Motor neuron (in vitro differentiated cells): ENCODE measurements around the gene BMPR2. TPM values are rescaled to one million over a fixed set of nuclear protein-coding genes. Genes with fewer than 3 reads are reported as not detected.

Experiments
- ATAC-seq, 8 experiments: fragments of 200-7000 bp; cut with Tn5 transposase; replicated peaks in 6 of 8; 2 replicates each; pipeline ENCODE4 v1.8.0; 2021; ENCODE audit warnings: mild to moderate bottlenecking in 8 of 8, moderate library complexity in 8 of 8
- H3K27ac ChIP-seq, 2 donors: fragments of 250-450 bp; sonication (Bioruptor Pico); 2 replicates each; pipeline ENCODE4 v1.9.0; 2021; ENCODE audit warnings: antibody characterized with exemption in 2 of 2, mild to moderate bottlenecking in 2 of 2, moderate library complexity in 1 of 2
- H3K4me1 ChIP-seq, 2 donors: fragments of 250-450 bp; sonication (Bioruptor Pico); replicated peaks in 1 of 2; 2 replicates each; pipeline ENCODE4 v1.6.1; 2021; ENCODE audit warnings: antibody characterized with exemption in 2 of 2, mild to moderate bottlenecking in 2 of 2, moderate library complexity in 1 of 2
- H3K4me3 ChIP-seq, 5 donors: fragments of 250-450 bp; sonication (Bioruptor Pico); 2 replicates each; pipeline ENCODE4 v1.9.0; 2021; ENCODE audit warnings: antibody characterized with exemption in 5 of 5, mild to moderate bottlenecking in 5 of 5, moderate library complexity in 4 of 5
- WGBS, 10 experiments: fragments of 450-650 bp; shearing (Covaris generic); methylation state at CpG; one replicate each; pipeline ENCODE4 v1.0.0; 2022; 5-methylcytosine and 5-hydroxymethylcytosine counted together
- in situ Hi-C, 9 experiments: fragments of 400-800 bp; cut with MboI; loops; one replicate each; pipeline ENCODE4 v1.15.0; 2021; ENCODE audit warnings: low sequenced_read_pairs in 9 of 9, low pct_unique_long_range_greater_than_20kb in 2 of 9; ENCODE audit not compliant: unreplicated experiment in 9 of 9
- total RNA-seq, 8 experiments: library from RNA; unstranded; fragments of 300-600 nt; gene quantifications; 2 replicates each; pipeline versions ENCODE4 v1.2.3 to v1.2.4, GENCODE V29; 2022

BMPR2 gene
- total RNA-seq, 8 experiments from 2014 or later: 15.7 to 44.1 (median 20.3) TPM

- ATAC-seq: no peak
- in situ Hi-C loops: no loop called here
These were observed 29.7 kb downstream of the BMPR2 start for GRCh38 chr2:202405798-202406197.

GRCh38 chr2:202406445-202406978, 30.4 kb downstream of the BMPR2 start:
- Histone ChIP-seq H3K4me1 (no peaks in the 10 kb centered on the region), H3K27ac (no peak overlapping the region), H3K4me3 (no peak overlapping the region)
- in situ Hi-C loops: no loop called here
- ATAC-seq: no peak
- WGBS, 10 experiments: 54 to 100% (median 86%) methylated on average over 1 to 2 of the region's 2 CpGs; no CpG with 5 or more reads in 2 of the 10 experiments

More at GRCh38 chr2:202405798-202406197, 29.7 kb downstream of the BMPR2 start:
- WGBS, 10 experiments: 11 to 100% (median 73%) methylated on average over 1 of the region's 1 CpG; no CpG with 5 or more reads in 1 of the 10 experiments
- Histone ChIP-seq H3K4me3 (no peak overlapping the region), H3K4me1 (no peaks in the 10 kb centered on the region), H3K27ac (no peak overlapping the region)

- in situ Hi-C loops: no loop called here
- no peak for ATAC-seq
- Histone ChIP-seq H3K4me1 (no peaks in the 10 kb centered on the region), H3K4me3 (no peak overlapping the region), H3K27ac (no peak overlapping the region)
- WGBS, 10 experiments: 82 to 100% (median 87%) methylated on average over 1 to 6 of the region's 6 CpGs
These were observed 32.5 kb downstream of the BMPR2 start for GRCh38 chr2:202408546-202409140.

- no peaks in the 10 kb centered on the region for H3K4me1 ChIP-seq
- no peak overlapping the region for H3K27ac ChIP-seq
- no peak overlapping the region for H3K4me3 ChIP-seq
- ATAC-seq: no peak
- 91 to 100% (median 100%) methylated on average over 1 to 5 of the region's 5 CpGs; no CpG with 5 or more reads in 4 of the 10 experiments for WGBS, 10 experiments
- in situ Hi-C loops: no loop called here
These were observed 34.0 kb downstream of the BMPR2 start for GRCh38 chr2:202410092-202410491.

DNA sequence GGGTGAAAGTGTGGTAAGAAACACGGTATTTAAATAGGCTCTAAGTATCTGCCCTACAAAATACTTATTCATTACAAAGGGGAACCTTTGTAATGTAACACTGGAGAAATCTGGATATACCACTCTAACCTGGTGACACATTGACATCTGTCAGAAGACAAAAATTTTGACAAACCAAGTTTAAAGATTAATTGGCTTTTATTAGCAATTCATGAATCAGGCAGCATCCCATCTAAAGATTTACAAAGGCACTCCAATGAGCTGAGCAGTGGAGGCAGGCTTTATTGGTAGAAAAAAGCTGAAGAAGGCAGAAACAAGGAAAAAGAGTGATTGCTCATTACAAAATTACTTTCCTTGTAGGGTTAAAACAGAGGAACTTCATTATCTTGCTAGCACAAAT, 35.0 kb downstream of the BMPR2 start:
- Histone ChIP-seq H3K4me1 (no peaks in the 10 kb centered on the region), H3K4me3 (no peak overlapping the region), H3K27ac (no peak overlapping the region)
- no peak for ATAC-seq
- WGBS, 10 experiments: 50 to 100% (median 80%) methylated on average over 1 of the region's 1 CpG; no CpG with 5 or more reads in 1 of the 10 experiments
- in situ Hi-C loops: no loop called here

DNA sequence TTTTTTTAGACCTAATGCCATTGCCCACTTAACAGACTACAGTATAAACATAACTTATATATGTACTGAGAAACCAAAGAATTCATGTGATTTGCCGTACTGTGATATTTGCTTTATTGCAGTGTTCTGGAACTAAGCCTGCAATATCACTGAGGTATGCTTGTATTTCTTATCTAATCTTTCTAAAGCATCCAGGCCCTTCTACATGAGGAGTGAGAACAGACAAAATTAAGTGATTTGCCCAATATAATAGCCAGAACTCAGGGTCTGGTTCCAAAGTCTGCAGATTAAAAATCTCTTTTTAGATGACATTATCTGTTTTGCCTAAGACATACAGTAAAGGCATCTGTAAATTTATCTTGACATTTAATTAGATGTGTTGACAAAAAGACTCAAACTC, 41.9 kb downstream of the BMPR2 start:
- 89 to 100% (median 100%) methylated on average over 1 of the region's 1 CpG; no CpG with 5 or more reads in 3 of the 10 experiments for WGBS, 10 experiments
- H3K27ac ChIP-seq: no peak overlapping the region
- in situ Hi-C loops: no loop called here
- H3K4me3 ChIP-seq: no peak overlapping the region
- ATAC-seq: no peak
- H3K4me1 ChIP-seq: no peaks in the 10 kb centered on the region

DNA sequence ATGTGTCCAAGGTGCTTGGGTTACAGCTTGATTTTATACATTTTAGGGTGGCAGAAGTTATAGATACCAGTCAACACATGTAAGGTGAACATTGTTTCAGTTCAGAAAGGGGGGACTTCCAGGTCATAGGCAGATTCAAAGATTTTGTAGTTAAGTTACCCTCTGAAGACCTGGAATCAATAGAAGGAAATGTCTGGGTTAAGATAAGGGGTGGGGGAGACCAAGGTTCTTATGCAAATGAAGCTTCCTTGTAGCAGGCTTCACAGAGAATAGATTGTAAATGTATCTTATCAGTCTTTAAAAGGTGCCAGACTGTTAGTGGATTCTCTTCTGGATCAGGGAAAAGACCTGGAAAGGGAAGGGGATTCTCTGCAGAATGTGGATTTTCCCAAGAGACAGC, 42.4 kb downstream of the BMPR2 start:
- H3K4me1 ChIP-seq: no peaks in the 10 kb centered on the region
- in situ Hi-C loops: no loop called here
- no peak overlapping the region for H3K4me3 ChIP-seq
- no peak overlapping the region for H3K27ac ChIP-seq
- ATAC-seq: no peak

DNA sequence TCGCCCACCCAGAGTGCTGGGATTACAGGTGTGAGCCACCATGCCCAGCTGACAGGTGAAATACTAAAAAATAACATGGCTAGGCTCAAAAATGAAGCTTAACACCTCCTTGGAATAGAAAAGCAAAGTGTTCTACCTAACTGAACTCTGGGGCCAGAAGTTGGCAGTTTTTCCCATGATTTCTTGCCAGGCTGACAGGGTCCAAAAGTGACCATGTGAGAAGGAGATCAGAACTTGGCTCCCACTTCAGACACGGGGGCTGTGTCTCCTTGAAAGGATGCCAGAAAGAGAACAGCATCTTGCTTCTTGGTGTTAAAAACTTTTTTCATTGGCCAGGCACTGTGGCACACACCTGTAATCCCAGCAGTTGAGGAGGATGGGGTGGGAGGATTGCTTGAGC, 47.0 kb downstream of the BMPR2 start:
- Histone ChIP-seq H3K4me3 (no peak overlapping the region), H3K4me1 (no peaks in the 10 kb centered on the region), H3K27ac (no peak overlapping the region)
- ATAC-seq: no peak
- WGBS, 10 experiments: 43 to 100% methylated on average over 1 of the region's 2 CpGs; no CpG with 5 or more reads in 8 of the 10 experiments
- in situ Hi-C loops: no loop called here

DNA sequence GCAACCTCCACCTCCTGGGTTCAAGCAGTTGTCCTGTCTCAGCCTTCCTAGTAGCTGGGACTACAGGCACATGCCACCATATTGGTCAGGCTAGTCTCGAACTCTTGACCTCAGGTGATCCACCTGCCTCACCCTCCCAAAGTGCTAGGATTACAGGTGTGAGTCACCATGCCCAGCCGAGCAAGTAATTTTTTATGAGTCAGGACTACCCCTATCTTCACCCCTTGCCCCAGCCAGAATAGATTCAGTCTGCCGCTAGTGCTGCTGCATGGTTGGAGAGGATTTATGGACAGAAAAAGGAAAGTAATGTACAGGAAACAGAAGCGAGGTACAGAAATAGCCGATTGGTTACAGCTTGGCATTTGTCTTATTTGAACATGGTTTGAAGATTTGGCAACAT, 48.9 kb downstream of the BMPR2 start:
- no peak for ATAC-seq
- Histone ChIP-seq H3K4me3 (no peak overlapping the region), H3K4me1 (no peaks in the 10 kb centered on the region), H3K27ac (no peak overlapping the region)
- WGBS, 10 experiments: 94 to 100% (median 100%) methylated on average over 1 to 5 of the region's 5 CpGs; no CpG with 5 or more reads in 3 of the 10 experiments
- in situ Hi-C loops: no loop called here

GRCh38 chr2:202426751-202427150, 50.6 kb downstream of the BMPR2 start:
- Histone ChIP-seq H3K27ac (no peak overlapping the region), H3K4me1 (no peaks in the 10 kb centered on the region), H3K4me3 (no peak overlapping the region)
- WGBS, 10 experiments: 83 to 100% (median 100%) methylated on average over 1 to 6 of the region's 8 CpGs; no CpG with 5 or more reads in 2 of the 10 experiments
- ATAC-seq: no peak
- in situ Hi-C loops: no loop called here

- 73 to 93% (median 85%) methylated on average over 2 to 6 of the region's 6 CpGs for WGBS, 10 experiments
- in situ Hi-C loops: no loop called here
- ATAC-seq: no peak
- H3K4me1 ChIP-seq: no peaks in the 10 kb centered on the region
- H3K4me3 ChIP-seq: no peak overlapping the region
- no peak overlapping the region for H3K27ac ChIP-seq
These were observed 53.2 kb downstream of the BMPR2 start for GRCh38 chr2:202429164-202429980.

GRCh38 chr2:202432776-202433175, 56.6 kb downstream of the BMPR2 start:
- ATAC-seq: no peak
- H3K27ac ChIP-seq: no peak overlapping the region
- no peaks in the 10 kb centered on the region for H3K4me1 ChIP-seq
- in situ Hi-C loops: no loop called here
- H3K4me3 ChIP-seq: no peak overlapping the region
- WGBS, 10 experiments: 83 to 100% (median 92%) methylated on average over 1 to 2 of the region's 2 CpGs; no CpG with 5 or more reads in 1 of the 10 experiments

- WGBS, 10 experiments: 100% methylated on average over 1 of the region's 1 CpG; no CpG with 5 or more reads in 6 of the 10 experiments
- no peak for ATAC-seq
- in situ Hi-C loops: no loop called here
These were observed 58.3 kb downstream of the BMPR2 start for GRCh38 chr2:202434472-202434871.

More at GRCh38 chr2:202434472-202434871, 58.3 kb downstream of the BMPR2 start:
- Histone ChIP-seq H3K4me3 (no peak overlapping the region), H3K27ac (no peak overlapping the region), H3K4me1 (no peaks in the 10 kb centered on the region)
